Measurements from ENCODE around the gene FAM13A.

FAM13A gene

GRCh38 chr4:88724406-88724805 is 332.6 kb downstream of the FAM13A start:
- no peak for TF ChIP-seq TEAD4 (IDR thresholded peaks at IDR 0.05)

- no peak for TF ChIP-seq RAD21 (IDR thresholded peaks at IDR 0.05; ENCODE audit: low read depth)
- TF ChIP-seq TAF1 (IDR thresholded peaks at IDR 0.05; ENCODE audit: low read depth), result no peak
- no peak for TF ChIP-seq MAX (IDR thresholded peaks at IDR 0.05)
- TF ChIP-seq EGR1 (IDR thresholded peaks at IDR 0.05), result no peak
- TF ChIP-seq TCF12 (IDR thresholded peaks at IDR 0.05; ENCODE audit: low read depth), result no peak
- TF ChIP-seq TEAD4 (IDR thresholded peaks at IDR 0.05), result no peak
- no peak for TF ChIP-seq ZBTB7A (IDR thresholded peaks at IDR 0.05; ENCODE audit: low read depth)
- TF ChIP-seq FOXM1 (IDR thresholded peaks at IDR 0.05; ENCODE audit: borderline replicate concordance, low read depth), result no peak
- TF ChIP-seq NFIC (IDR thresholded peaks at IDR 0.05), result no peak
- no peak for TF ChIP-seq USF1 (IDR thresholded peaks at IDR 0.05)
These were observed 334.2 kb downstream of the FAM13A start for GRCh38 chr4:88722828-88723227.

GRCh38 chr4:88722276-88722780 is 334.7 kb downstream of the FAM13A start:
- TF ChIP-seq REST (IDR thresholded peaks at IDR 0.05; ENCODE audit: low read depth), result no peak
- TF ChIP-seq TAF1 (IDR thresholded peaks at IDR 0.05; ENCODE audit: low read depth), result no peak
- TF ChIP-seq RAD21 (IDR thresholded peaks at IDR 0.05; ENCODE audit: low read depth), result no peak
- TF ChIP-seq FOXM1 (IDR thresholded peaks at IDR 0.05; ENCODE audit: borderline replicate concordance, low read depth), result no peak
- no peak for TF ChIP-seq NFIC (IDR thresholded peaks at IDR 0.05)
- TF ChIP-seq CREB1 (IDR thresholded peaks at IDR 0.05; ENCODE audit: low read depth), result no peak
- no peak for TF ChIP-seq USF1 (IDR thresholded peaks at IDR 0.05)
- TF ChIP-seq EGR1 (IDR thresholded peaks at IDR 0.05), result no peak
- TF ChIP-seq ZBTB7A (IDR thresholded peaks at IDR 0.05; ENCODE audit: low read depth), result no peak

- no peak for TF ChIP-seq RAD21 (IDR thresholded peaks at IDR 0.05; ENCODE audit: low read depth)
- TF ChIP-seq TEAD4 (IDR thresholded peaks at IDR 0.05), result no peak
- no peak for TF ChIP-seq NFIC (IDR thresholded peaks at IDR 0.05)
These were observed 336.2 kb downstream of the FAM13A start for GRCh38 chr4:88720451-88721428.

- TF ChIP-seq YY1 (IDR thresholded peaks at IDR 0.05; ENCODE audit: low read depth), result no peak
- TF ChIP-seq RAD21 (IDR thresholded peaks at IDR 0.05; ENCODE audit: low read depth), result no peak
- TF ChIP-seq CEBPB (IDR thresholded peaks at IDR 0.05), result no peak
- no peak for TF ChIP-seq MAX (IDR thresholded peaks at IDR 0.05)
- TF ChIP-seq TCF12 (IDR thresholded peaks at IDR 0.05; ENCODE audit: low read depth), result no peak
- TF ChIP-seq EGR1 (IDR thresholded peaks at IDR 0.05), result no peak
- no peak for TF ChIP-seq CREB1 (IDR thresholded peaks at IDR 0.05; ENCODE audit: low read depth)
- TF ChIP-seq USF1 (IDR thresholded peaks at IDR 0.05), result no peak
- TF ChIP-seq FOXM1 (IDR thresholded peaks at IDR 0.05; ENCODE audit: borderline replicate concordance, low read depth), result no peak
- TF ChIP-seq REST (IDR thresholded peaks at IDR 0.05; ENCODE audit: low read depth), result no peak
These were observed 337.6 kb downstream of the FAM13A start for GRCh38 chr4:88719381-88719780.

- no peak for TF ChIP-seq NFIC (IDR thresholded peaks at IDR 0.05)
- no peak for TF ChIP-seq CEBPB (IDR thresholded peaks at IDR 0.05)
- TF ChIP-seq RAD21 (IDR thresholded peaks at IDR 0.05; ENCODE audit: low read depth), result no peak
- TF ChIP-seq TCF12 (IDR thresholded peaks at IDR 0.05; ENCODE audit: low read depth), result no peak
- no peak for TF ChIP-seq TEAD4 (IDR thresholded peaks at IDR 0.05)
- no peak for TF ChIP-seq CREB1 (IDR thresholded peaks at IDR 0.05; ENCODE audit: low read depth)
These were observed 338.9 kb downstream of the FAM13A start for GRCh38 chr4:88718098-88718497.
